SK-N-SH (cell line): ENCODE data around the gene NELFB.

Experiments used
- CTCF ChIP-seq: fragments of 200-600 bp; sonication (generic); IDR thresholded peaks from 2 replicates; pipeline ENCODE4 v1.6.1; 2017; ENCODE audit warnings: antibody characterized with exemption, mild to moderate bottlenecking, moderate library complexity
- EP300 ChIP-seq, 2 experiments: IDR thresholded peaks; 2 replicates each; pipeline versions ENCODE4 v1.4.0 to v1.6.1; 2012; ENCODE audit warnings: borderline replicate concordance in 1 of 2, low read depth in 1 of 2, low read length in 1 of 2
- FOSL2 ChIP-seq: IDR thresholded peaks from 2 replicates; pipeline ENCODE4 v1.4.0; 2012; ENCODE audit warnings: low read depth, mild to moderate bottlenecking, moderate library complexity, borderline replicate concordance
- FOXM1 ChIP-seq: IDR thresholded peaks from 2 replicates; pipeline ENCODE4 v1.4.0; 2012; ENCODE audit warnings: low read depth, mild to moderate bottlenecking
- GATA2 ChIP-seq: sonication (generic); formaldehyde crosslinking; IDR thresholded peaks from 2 replicates; pipeline ENCODE4 v1.5.0; 2020; ENCODE audit warnings: mild to moderate bottlenecking, missing genetic modification reagents
- MAX ChIP-seq: IDR thresholded peaks from 2 replicates; pipeline ENCODE4 v1.4.0; 2012; ENCODE audit warnings: low read depth
- POLR2AphosphoS5 ChIP-seq: IDR thresholded peaks from 2 replicates; pipeline ENCODE4 v1.6.1; 2012; ENCODE audit warnings: low read depth, low read length
- RAD21 ChIP-seq: IDR thresholded peaks from 2 replicates; pipeline ENCODE4 v1.6.1; 2012; ENCODE audit warnings: mild to moderate bottlenecking, low read length
- RFX5 ChIP-seq: IDR thresholded peaks from 2 replicates; pipeline ENCODE4 v1.6.1; 2012; ENCODE audit warnings: mild to moderate bottlenecking, improper control_type of control experiment, low read length
- TAF1 ChIP-seq: IDR thresholded peaks from 2 replicates; pipeline ENCODE4 v1.6.1; 2012; ENCODE audit warnings: low read depth, mild to moderate bottlenecking, low read length, moderate library complexity, borderline replicate concordance
- TEAD4 ChIP-seq: IDR thresholded peaks from 2 replicates; pipeline ENCODE4 v1.4.0; 2012; ENCODE audit warnings: mild to moderate bottlenecking, borderline replicate concordance; ENCODE audit not compliant: insufficient read depth
- YY1 ChIP-seq: IDR thresholded peaks from 2 replicates; pipeline ENCODE4 v1.4.0; 2012; ENCODE audit warnings: low read depth, mild to moderate bottlenecking
- TF ChIP-seq, protein P1 (sequence below): fragments of 150-350 bp; IDR thresholded peaks from 2 replicates; pipeline ENCODE4 v1.6.1; 2017; ENCODE audit warnings: antibody characterized with exemption, low read length, low read depth, borderline replicate concordance
- TF ChIP-seq, protein P2 (sequence below): IDR thresholded peaks from 2 replicates; pipeline ENCODE4; 2012

- TF ChIP-seq FOSL2, result no peak
- TF ChIP-seq TEAD4, result no peak
- TF ChIP-seq RFX5, result no peak
- no peak for TF ChIP-seq MAX
- no peak for TF ChIP-seq FOXM1
- TF ChIP-seq CTCF, result no peak; the same call in 1 of the 2 replicates
- TF ChIP-seq TAF1, result no peak
- TF ChIP-seq YY1, result no peak
- TF ChIP-seq, protein P1, sequence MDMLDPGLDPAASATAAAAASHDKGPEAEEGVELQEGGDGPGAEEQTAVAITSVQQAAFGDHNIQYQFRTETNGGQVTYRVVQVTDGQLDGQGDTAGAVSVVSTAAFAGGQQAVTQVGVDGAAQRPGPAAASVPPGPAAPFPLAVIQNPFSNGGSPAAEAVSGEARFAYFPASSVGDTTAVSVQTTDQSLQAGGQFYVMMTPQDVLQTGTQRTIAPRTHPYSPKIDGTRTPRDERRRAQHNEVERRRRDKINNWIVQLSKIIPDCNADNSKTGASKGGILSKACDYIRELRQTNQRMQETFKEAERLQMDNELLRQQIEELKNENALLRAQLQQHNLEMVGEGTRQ, result no peak
- TF ChIP-seq POLR2AphosphoS5, result no peak
- TF ChIP-seq EP300 (IDR thresholded peaks at IDR 0.05; ENCODE audit: borderline replicate concordance in 1 of 2, low read depth in 1 of 2, low read length in 1 of 2), result no peak
- no peak for TF ChIP-seq GATA2 (CRISPR knock-in tag)
- TF ChIP-seq RAD21, result no peak
- TF ChIP-seq, protein P2, sequence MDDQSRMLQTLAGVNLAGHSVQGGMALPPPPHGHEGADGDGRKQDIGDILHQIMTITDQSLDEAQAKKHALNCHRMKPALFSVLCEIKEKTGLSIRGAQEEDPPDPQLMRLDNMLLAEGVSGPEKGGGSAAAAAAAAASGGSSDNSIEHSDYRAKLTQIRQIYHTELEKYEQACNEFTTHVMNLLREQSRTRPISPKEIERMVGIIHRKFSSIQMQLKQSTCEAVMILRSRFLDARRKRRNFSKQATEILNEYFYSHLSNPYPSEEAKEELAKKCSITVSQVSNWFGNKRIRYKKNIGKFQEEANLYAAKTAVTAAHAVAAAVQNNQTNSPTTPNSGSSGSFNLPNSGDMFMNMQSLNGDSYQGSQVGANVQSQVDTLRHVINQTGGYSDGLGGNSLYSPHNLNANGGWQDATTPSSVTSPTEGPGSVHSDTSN, result no peak
Measured at GRCh38 chr9:137304383-137305059, 49.4 kb downstream of the NELFB start.
